ENCODE measurements around the gene PHF21B.

DNA sequence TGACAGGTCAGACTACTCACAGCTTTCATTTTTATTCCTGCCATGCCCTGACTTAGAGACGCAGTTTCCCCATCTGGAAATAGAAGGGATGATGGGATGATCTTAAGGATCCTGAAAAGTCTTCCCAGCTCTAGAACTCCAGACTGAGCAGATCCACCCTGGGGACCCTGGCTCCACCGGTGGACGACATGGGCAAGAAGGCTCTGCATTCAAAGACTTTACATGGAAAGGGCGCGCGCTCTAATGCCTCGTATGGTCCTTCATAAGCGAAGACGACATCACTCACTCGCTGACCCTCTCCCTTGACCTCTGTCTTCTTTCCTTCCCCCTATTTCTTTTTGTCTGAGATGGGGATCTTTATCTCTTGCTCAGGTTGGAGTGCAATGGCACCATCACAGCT is 24.4 kb upstream of the PHF21B start:
- TF ChIP-seq EZH2 (IDR thresholded peaks at IDR 0.05) (no peak), POLR2AphosphoS5 (IDR thresholded peaks at IDR 0.05; ENCODE audit: borderline replicate concordance, low read depth, low read length) (no peak), FOXP2 (optimal IDR thresholded peaks at IDR 0.05; ENCODE audit: control extremely low read depth, extremely low read length, insufficient read depth) (no peak)
